NCI-H1436 treated with DMSO at 0.1 percent for 48 hours (cell line): ENCODE results near the gene MAN2A2.
"Not testable (repeated sequence)": the region's sequence is repeated elsewhere in the genome, so short reads cannot be mapped to it uniquely, and the experiment has no call there.

Source experiments
- DNase-seq: peaks from one replicate; lab custom pipeline; 2025; lab: John Stamatoyannopoulos, UW

MAN2A2 gene

GRCh38 chr15:90905306-90906180 lies 2.4 kb downstream of the MAN2A2 start:
- DNase-seq: no peak

GRCh38 chr15:90906181-90906849 lies 3.2 kb downstream of the MAN2A2 start:
- DNase-seq: no peak

GRCh38 chr15:90907051-90907660 lies 4.1 kb downstream of the MAN2A2 start:
- no peak for DNase-seq

GRCh38 chr15:90907838-90908507 lies 4.9 kb downstream of the MAN2A2 start:
- DNase-seq: no peak

GRCh38 chr15:90909449-90909848 lies 6.3 kb downstream of the MAN2A2 start:
- not testable (repeated sequence) for DNase-seq

GRCh38 chr15:90909976-90910375 lies 6.9 kb downstream of the MAN2A2 start:
- no peak for DNase-seq

- DNase-seq: no peak
These were observed 7.6 kb downstream of the MAN2A2 start for GRCh38 chr15:90910441-90911301.

GRCh38 chr15:90911302-90911623 lies 8.2 kb downstream of the MAN2A2 start:
- DNase-seq: no peak

GRCh38 chr15:90911906-90912769 lies 9.0 kb downstream of the MAN2A2 start:
- no peak for DNase-seq

- no peak for DNase-seq
These were observed 9.6 kb downstream of the MAN2A2 start for GRCh38 chr15:90912770-90913075.

GRCh38 chr15:90913398-90913944 lies 10.4 kb downstream of the MAN2A2 start:
- no peak for DNase-seq

GRCh38 chr15:90914305-90915080 lies 11.4 kb downstream of the MAN2A2 start:
- DNase-seq: no peak

GRCh38 chr15:90915216-90915807 lies 12.2 kb downstream of the MAN2A2 start:
- no peak for DNase-seq

GRCh38 chr15:90915808-90916440 lies 12.8 kb downstream of the MAN2A2 start:
- DNase-seq: no peak

GRCh38 chr15:90916461-90916860 lies 13.4 kb downstream of the MAN2A2 start:
- no peak for DNase-seq

GRCh38 chr15:90917569-90917968 lies 14.5 kb downstream of the MAN2A2 start:
- no peak for DNase-seq

GRCh38 chr15:90918034-90918788 lies 15.1 kb downstream of the MAN2A2 start:
- DNase-seq: no peak

- DNase-seq: no peak
These were observed 15.7 kb downstream of the MAN2A2 start for GRCh38 chr15:90918835-90919234.
